Heart left ventricle (tissue), 13 donors: ENCODE measurements around the gene FREM1.

Experiments used
- POLR2A ChIP-seq, 2 donors: fragments of 450-650 bp; IDR thresholded peaks; one replicate each; pipeline ENCODE4 v1.6.1; 2017; ENCODE audit warnings: antibody characterized with exemption in 2 of 2, mild to moderate bottlenecking in 2 of 2, moderate library complexity in 2 of 2
- TF ChIP-seq, protein P1 (sequence below), 12 donors: fragments of 200-600 bp; sonication (generic) in 4 of 12; IDR thresholded peaks; one replicate each; pipeline versions ENCODE4 v1.5.0 to v1.8.0; 2018 to 2022; ENCODE audit warnings: antibody characterized with exemption in 12 of 12, mild to moderate bottlenecking in 5 of 12
- donor health status: ischemic (EF 13 %, LVEDD 7.1; RV severe dilation, severe dysfunction).
- donor health status: DM: no; HTN: yes; CAD: no.
- donor health status: DM: no; HTN: no; CAD: no.
- donor health status: ischemic (EF 25% LVEDD 6.9; RV normal size, moderate dysfunction).
- donor health status: ischemic (EF 25% LVEDD 5.7; RV mildly dilated, moderate dysfunction).
- donor health status: ischemic (EF 35%, LVEDD 5.7; RV mildly dilated, moderate dysfunction).
- donor health status: nonischemic (EF 11% LVEDD 7.7; RV severe dilation, severe dysfunction).
- donor health status: DM: yes; HTN: yes; CAD: no.
- donor health status: PGD.
- donor health status: ischemic (EF 29% LVEDD 5.4; RV normal size, mild dysfunction).
- donor health status: nonischemic (EF 23%, LVEDD 6.1; RV moderate dilation, normal function).

GRCh38 chr9:14893280-14893679 lies 16.9 kb downstream of the FREM1 start:
- no peak for TF ChIP-seq POLR2A (IDR thresholded peaks at IDR 0.05)
- TF ChIP-seq, protein P1, sequence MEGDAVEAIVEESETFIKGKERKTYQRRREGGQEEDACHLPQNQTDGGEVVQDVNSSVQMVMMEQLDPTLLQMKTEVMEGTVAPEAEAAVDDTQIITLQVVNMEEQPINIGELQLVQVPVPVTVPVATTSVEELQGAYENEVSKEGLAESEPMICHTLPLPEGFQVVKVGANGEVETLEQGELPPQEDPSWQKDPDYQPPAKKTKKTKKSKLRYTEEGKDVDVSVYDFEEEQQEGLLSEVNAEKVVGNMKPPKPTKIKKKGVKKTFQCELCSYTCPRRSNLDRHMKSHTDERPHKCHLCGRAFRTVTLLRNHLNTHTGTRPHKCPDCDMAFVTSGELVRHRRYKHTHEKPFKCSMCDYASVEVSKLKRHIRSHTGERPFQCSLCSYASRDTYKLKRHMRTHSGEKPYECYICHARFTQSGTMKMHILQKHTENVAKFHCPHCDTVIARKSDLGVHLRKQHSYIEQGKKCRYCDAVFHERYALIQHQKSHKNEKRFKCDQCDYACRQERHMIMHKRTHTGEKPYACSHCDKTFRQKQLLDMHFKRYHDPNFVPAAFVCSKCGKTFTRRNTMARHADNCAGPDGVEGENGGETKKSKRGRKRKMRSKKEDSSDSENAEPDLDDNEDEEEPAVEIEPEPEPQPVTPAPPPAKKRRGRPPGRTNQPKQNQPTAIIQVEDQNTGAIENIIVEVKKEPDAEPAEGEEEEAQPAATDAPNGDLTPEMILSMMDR (IDR thresholded peaks at IDR 0.05), result no peak
